HG03066 (cell line): ENCODE data around the gene VENTX.

Experiments used
- ATAC-seq: cut with Tn5 transposase; IDR thresholded peaks from one replicate; pipeline ENCODE4 v1.9.1; 2021; ENCODE audit warnings: low read depth; ENCODE audit not compliant: unreplicated experiment

The VENTX gene

DNA sequence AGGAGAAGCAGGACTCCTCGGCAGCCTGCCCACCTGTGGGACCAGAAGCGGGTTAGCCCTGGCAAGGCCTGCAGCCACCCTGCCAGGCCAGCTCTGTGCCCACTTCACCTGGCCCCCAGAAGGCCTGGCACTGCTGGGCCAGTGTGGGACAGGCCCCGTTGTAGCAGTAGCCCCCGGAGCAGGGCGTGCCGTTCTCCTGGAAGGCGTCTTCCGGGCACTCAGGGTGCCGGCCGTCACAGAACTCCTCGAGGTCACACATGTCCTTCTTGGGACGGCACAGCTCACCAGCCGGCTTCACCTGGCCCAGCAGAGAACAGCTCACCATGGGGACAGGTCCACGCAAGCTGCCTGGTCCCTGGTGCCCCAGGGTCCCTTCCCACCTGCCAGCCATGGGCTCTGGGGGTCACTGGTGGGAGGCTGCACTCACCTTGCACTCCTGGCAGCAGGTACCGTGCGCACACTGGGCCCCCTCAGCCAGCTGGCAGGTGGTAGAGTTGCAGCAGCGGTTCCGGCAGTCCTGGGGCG, 33.2 kb downstream of the VENTX start:
- no peak for ATAC-seq

DNA sequence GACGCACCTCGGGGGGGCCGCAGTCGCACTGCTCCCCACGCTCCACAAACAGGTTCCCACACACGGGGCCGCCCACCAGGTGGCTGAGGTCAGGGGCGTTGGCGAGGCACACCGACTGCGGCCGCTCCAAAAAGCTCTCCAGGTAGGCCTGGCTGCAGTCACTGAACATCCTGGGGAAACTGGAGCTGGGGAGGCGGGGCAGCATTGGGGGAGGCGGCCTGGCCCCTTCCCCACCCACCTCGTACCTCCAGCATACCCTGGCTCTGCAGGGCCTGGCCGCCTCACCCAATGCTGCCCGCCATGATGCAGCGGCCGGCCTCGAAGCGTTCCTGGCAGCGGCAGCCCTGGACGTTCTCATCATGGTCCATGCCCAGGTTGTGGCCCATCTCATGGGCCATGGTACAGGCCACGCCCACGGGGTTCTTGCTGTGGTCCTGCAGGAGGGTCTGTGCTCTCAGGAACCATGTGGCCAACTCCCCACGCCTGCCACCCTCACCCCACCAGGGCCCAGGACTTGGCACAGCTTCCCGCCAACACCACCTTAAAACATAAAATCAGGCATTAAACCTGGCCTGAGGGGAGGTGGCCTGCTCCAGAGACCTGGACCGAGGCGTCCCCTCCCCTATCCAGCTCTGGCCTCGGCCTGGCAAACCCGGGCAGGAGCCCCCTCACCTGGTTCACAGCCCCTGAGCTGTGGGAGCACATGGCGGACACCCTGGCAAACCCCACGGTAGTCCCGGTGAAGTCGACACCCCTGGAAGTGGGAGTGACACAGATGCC, 34.1 kb downstream of the VENTX start:
- ATAC-seq: no peak

DNA sequence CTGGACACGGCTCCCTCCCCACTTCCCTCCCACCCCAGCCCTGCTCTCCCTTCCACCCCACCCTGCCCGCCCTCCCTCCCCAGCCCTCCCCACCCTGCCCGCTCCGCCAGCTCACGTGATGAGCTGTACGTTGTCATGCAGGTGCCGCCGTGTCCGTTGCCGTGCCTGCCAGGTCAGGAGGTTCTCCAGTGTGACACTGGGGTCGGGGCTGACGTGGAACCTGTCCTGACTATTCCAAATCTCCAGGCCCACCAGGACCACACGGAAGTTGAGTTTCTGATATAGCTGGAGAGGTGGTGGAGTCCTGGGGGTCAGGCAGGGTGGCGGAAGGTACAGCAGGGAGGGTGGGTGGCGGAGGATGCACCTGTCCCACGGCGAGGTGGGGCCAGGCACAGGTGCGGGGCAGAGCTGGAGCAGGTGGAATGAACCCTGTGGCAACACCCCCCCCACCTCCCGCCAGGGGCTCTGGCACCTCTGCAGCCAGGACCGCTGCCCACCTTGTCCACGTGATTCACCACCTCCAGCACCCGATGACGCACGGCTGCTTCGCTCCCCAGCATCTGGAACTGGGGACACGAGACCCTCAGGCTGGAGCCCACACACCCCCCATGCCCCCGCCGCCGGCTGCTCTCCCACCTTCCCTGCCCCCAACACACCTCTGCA, 34.8 kb downstream of the VENTX start:
- no peak for ATAC-seq

DNA sequence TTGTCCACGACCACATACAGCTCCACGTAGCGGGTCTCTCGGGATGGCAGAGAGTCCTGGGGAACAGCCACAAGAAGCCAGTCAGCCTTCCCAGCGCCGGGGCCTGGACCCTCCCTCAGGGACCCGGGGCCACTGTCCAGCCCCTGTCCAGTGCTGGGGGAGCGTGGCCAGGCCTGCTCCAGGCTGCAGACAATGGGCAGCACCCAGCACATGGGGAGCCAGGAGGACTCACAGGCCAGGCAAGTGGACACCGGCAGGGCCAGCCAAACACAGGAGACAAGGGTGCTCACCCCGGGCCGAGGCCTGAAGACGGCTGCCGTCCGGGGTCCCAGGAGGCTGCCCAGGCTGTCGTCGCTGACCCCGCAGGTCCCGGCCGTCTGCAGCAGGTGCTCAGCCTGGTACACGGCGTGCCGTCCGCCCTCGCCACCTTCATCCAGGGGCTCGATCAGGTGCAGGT, 35.3 kb downstream of the VENTX start:
- no peak for ATAC-seq

DNA sequence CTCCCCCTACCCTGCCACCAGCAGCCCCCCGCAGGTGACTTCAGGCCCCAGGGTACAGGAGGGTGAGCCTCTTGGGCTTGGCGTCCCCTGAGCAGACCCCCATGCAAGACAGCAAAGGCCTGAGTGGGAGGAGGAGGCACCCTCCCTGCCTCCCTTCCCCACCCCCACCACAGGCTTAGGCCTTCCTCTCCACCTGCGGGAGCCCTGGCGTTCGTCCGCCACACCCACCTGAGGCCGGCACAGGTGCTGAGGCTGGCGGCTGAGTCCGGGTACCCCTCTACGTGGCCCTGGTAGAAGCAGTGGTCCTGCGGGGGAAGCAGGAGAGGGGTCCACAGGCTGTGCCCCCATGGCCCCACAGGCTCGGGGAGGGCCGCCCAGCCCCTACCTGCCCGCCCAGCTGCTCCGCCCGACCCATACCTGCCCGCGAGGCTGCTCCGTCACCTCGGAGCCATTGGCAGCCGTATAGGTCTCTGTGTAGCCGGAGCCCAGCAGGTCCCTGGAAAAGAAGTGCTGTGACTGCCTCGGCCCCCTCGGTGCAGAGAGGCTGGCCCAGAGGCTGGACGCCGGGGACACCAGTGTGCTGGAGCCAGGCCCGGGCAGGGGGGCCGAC, 36.0 kb downstream of the VENTX start:
- ATAC-seq: no peak

DNA sequence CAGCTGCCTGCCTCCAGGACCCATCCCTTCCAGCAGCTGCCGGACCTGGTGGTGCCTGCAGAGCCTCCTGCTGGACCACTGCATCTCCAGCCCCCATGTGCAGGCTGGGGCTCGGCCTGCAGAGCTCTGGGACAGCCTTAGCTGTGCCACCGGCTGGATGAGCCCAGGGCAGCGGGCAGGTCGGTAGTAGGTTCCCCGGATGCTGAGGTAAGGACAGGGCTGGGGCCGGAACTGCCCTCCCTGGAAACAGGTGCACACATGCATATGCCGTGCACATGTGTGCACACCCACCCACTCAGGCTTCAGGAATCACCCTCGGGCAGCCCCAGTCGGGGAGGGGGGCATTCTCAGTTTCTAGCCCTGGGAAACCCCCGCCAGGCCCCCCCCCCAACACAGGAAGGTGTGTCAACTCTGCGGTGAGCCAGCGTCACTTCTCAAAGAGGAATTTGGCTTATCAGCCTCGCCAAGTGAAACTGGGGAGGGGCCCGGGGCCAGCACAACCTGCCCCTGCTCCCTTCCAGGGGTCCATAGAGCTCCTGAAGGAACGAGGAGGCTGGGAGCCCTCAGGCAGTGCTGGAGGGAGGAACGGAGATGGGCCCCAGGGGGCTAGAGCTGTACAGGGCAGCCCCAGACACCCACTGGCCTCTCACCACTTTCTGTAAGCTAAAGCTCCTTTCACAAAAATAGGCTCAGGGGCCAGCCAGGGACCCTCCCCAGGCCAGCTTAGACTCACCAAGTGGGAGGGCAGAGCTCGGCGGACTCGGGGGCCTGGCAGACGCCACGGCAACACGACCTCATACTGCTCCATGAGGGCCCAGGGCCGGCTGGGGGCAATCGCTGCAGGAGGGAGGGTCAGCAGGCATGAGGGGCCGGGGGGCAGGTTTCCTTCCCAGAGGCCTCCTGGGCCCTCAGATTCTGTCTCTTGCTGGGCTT, 37.4 kb downstream of the VENTX start:
- peak; percentile 46 for ATAC-seq

DNA sequence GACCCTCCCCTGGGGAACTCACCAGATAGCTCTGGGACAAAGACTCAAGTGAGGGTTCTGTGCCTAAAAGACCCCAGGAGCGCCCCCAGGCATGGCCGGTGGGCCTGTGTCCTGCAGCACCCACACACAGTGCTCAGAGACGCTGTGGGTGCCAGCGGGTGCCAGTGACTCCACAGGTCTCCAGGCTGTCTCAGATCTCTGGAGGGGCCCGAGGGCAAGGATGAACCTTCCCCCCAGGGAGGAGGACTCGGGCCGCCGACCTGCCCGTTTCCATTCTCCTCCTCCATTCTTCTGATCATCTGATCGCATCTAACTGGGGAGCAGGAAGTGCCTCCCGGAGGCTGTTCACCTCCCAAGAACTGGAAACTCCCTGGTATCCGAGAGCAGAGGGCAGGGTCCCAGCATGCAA, 38.0 kb downstream of the VENTX start:
- peak; percentile 32 for ATAC-seq

DNA sequence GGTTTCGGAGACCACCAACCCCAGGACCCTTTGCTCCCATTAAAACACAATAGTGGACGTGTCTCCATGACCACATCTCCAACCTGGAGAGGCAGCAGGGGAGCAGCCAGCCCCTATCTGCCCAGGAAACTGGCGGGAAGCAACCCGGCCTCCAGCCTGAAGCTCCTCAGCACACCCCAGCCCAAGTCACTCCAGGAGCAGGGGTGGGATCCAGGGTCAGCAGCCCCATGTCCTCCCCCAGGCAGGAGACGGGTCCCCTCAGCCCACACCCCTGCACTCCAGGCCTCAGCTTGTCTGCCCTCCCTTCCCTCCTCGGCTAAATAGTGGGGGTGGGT, 38.4 kb downstream of the VENTX start:
- no peak for ATAC-seq

DNA sequence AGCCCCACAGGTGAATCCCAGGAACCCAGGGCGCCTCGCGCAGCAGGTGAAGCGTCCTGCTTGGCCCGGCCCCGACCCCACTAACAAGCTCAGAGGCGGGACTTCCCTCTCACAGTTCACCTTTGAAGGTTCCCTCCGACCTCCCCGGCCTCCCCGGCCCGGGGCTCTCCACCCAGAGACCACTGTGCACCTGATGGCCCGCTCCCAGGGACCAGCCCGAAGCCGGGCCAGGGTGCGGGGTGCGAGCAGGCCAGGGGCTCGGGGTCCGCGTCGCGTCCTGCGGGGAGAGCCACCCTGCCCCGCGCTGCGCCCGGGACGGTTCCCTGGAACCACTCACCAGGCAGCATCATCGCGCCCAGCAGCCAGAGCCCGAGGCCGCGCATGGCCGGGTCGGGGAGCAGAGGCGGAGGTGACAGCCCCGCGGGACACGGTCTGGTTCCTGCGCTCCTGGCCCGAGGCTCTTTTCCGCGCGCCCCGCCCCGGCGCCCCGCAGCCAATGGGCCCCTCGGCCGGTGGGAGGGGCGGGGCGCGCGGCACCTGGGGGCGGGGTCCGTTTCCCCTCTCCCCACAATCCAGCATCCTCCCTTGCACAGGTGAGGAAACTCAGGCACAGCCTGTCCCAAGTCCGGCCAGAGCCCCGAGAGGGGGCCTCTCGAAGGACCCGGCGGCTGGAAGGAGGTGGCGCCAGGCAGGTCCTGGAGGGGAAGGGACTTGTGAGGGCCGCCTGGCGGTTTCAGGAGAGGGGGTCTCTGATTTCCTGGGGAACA, 39.0 kb downstream of the VENTX start, which contains the start of gene ADAM8:
TSS of gene ADAM8 (minus strand) at position 434 of the 767 bp plus-strand sequence. CDS start at position 383, 51 bp downstream.
- ATAC-seq: peak; percentile 43

DNA sequence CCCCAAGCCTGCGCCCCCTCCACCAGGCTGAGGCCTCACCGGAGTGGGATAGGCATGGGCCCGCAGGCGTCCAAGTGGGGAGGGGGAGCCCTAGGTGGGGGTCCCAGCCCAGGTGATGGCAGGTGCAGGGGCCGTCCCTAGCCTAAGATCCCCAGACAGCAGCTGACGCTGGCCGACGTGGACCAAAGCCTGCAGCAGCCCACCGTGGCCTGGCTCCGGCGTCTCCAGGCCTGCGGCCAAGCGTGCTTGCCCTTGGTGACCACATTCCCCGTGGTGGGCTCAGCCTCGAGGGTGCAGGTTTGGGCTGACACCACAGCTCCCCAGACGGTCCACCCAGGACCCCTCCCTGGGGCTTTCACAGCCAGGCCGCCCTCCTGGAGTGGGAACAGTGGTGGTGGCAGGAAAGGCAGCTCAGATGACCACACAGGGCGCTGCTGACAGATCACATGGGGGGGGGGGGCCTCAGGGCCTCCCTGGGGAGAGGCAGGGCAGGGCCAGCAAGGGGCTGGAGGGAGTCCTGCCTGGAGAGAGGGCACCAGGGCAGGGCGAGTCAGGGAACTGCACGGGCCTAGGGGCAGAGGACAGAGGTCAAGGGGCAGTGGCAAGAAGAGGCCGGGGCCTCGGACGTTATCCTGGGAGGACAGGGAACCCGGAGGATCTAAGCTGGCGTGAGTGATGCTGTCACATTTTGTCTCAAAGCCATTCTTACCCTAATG, 39.8 kb downstream of the VENTX start:
- ATAC-seq: no peak

DNA sequence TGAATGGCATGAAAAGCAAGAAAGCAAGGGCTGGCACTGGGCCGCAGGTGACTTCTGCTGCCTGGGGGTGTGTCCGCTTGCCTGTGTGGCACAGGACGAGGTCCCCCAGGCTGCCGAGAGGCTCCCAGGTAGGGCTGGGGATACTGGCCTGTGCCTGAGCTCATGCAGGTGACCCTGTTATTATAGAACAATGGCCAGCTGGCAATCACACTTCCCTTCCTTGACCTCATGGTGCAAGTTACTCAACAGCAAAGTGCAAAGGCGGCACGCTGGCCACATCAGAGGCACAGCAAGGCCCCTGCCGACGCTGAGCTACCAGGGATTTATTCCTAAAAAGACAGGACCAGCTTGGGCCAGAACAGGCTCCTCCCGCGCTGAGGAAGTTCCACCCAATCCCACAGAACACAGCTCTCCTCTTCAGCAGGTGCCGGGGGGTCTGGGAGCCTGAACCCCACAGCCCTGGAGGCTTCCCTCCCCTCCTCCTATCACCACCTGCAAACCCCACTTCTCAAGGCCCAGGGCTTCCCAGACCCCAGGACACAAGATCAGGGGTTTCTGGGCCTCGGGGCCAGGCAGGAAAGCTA, 40.4 kb downstream of the VENTX start:
- no peak for ATAC-seq

DNA sequence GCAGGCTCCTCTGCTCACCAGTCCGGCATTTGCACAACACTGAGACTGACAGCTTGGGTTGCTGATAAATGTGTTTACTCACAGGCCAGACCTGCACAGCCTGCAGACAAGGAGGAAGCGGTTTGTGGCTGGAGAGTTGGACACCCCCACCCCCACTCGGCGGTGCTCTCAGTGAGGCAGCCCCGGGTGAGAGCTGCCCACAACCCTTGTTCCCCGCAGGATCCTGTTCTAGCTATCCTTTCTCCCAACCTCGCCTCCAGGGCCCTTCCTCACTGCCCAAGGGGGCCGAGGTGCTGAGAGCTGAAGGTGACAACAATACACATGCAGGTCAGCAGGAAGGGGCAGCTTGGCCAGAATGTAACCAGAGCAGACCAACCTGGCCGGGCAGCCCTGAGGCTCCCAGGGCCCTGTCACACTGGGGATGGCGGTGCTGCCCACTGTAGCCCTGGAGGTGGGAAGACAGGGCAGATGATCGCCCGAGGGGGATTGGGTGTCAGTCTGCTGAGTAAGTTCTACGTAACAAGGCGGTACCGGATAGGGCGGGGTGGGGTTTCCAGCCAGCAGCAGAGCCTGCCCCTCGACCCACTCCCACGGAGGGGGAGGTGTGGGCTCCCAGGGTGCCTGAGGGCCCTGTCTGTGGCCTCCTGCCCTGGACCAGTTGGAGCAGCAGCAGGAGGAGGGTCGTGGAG, 41.1 kb downstream of the VENTX start:
- peak; percentile 40 for ATAC-seq

DNA sequence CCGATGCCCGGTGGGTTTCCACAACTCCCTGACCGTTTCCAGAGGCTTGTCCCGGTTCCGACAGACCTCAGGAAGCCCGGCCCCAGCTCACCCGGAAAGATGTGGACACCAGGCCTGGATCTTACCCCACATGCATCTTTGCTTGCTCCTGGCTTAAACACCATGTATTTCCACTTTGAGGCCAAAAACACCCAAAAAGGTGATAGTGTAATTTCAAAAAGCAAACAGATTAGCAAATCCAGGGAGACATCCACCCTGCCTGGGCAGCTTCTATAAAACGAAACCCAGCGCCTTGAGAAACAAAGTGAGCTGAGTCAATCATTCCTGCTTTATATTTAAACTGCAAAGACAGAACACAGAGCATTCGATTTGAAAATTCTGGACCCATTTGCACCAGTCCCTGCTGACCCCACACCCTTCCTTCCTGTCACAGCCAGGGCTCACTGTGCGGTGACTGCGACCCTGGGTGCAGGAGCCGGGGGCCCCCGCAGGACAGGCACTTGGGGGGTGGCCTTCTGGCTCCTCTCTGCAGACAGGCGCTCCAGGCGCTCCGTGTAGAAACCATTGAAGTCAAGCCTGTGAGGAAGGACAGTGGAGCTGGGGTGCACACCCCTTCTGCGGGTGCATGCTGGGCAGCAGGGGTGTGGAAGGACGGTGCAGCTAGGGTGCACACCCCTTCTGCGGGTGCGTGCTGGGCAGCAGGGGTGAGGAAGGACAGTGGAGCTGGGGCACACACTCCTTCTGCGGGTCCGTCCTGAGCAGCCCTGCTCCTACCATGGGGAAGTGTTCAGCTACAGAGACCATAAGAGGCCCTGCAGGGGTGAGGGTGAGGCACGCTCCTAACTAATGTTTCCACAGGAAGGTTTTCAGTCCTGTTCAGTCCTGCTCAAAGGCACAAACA, 41.9 kb downstream of the VENTX start:
- ATAC-seq: no peak

DNA sequence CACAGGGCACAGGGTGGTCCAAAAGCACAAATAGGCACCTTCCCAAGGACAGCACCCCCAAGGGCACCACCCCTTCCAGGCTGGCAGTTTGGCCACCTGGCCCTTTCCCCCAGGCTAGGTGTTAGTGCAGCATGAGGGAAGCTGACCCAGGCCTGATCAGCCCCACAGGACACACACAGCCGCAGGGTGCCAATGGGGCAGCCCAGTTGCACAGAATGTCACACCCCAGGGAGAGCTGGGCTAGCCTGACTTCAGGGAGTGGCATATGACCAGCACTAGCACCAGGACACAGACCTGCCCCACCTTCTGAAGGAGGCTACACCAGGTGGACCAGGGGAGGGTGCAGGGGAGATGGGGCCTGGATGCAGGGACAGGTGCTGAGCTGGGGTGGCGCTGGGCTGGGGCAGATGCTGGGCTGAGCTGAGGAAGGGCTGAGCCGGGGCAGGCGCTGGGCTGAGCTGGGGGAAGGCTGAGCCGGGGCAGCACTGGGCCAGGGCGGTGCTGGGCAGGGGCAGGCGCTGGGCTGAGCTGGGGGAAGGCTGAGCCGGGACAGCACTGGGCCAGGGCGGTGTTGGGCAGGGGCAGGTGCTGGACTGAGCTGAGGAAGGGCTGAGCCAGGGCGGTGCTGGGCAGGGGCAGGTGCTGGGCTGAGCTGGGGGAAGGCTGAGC, 42.9 kb downstream of the VENTX start:
- no peak for ATAC-seq

DNA sequence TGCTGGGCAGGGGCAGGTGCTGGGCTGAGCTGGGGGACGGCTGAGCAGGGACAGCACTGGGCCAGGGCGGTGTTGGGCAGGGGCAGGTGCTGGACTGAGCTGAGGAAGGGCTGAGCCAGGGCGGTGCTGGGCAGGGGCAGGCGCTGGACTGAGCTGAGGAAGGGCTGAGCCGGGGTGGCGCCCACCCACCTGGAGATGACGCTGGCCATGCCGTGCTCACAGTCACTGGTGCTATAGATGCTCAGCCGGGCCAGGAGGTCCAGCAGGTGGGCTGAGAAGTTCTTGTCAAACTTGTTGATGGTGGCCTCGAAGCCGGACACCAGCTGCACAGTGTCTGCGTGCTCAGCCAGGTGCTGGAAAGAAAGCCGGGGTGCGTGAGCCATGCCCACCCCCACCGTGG, 43.4 kb downstream of the VENTX start:
- ATAC-seq: no peak

DNA sequence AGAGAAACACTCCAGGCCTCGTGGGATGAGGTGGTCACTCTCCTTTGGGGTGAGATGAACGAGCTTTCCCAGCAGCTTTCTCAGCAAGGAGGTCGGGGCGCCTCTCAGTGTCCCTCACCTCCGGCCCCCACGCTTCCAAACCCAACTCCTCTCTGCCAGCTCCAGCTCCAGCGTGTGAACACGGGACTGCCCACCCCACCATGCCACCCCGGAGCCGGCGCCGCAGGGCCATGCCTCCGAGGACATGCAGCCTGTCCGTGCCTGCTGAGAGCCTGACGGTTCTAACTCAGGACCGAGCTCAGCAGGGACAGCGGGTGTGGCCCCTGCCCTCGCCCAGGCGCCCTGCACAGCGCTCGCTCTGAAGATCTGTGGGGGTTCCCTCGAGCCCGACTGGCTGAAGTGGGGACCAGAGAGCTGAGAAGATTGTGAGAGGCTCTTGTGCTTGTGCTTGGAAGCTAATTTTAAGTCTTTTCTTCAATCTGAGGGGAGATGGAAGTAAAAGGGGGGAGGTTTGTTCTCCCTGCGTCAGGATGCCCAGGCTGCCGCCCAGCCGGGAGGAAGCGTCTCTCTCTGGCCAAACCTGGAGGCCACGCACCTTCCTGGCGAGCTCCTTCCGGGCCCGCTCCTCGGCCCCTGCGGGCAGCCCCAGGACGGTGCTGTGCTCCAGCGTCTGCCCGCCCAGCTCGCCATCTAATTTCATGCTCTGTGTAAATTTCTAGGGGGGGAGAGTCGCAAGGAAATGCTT, 44.1 kb downstream of the VENTX start:
- ATAC-seq: no peak
